Measurements from ENCODE around the gene MAP2K7.
"Not testable (repeated sequence)": the region's sequence is repeated elsewhere in the genome, so short reads cannot be mapped to it uniquely, and the experiment has no call there.

MAP2K7 gene

DNA sequence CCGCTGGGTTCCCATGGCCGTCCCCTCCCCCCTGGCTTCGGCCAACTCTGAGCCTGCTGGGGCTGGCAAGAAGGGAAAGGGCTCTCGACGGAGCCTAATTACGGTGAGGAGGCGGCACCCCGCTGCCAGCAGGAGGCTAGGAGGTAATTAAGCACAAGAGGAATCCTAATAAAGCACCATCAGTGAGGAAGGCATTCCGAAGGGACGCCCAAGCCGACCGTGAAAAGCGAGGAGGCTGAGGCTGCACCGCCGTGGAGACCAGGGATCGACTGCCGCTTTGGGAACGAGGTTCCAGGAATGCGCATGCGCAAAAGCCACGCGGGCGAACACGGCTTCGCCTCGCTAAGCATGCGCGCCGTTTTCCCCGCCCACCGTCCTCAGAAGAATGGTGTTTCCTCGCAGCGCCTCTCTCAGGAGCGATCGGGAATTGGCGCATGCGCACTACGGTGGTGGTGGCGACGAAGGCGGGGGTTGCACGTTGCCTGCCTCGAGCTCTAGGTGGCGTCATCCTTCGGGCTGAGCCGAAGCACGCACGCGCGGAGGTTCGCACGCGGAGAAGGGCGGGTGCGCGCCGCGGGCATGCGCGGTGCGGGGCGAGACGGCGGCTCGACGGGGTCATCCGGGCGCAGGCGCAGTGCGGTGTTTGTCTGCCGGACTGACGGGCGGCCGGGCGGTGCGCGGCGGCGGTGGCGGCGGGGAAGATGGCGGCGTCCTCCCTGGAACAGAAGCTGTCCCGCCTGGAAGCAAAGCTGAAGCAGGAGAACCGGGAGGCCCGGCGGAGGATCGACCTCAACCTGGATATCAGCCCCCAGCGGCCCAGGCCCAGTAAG lies at the start of gene MAP2K7:
TSS of gene MAP2K7 (plus strand) at position 634 of the 830 bp plus-strand sequence. CDS start at position 702, 68 bp downstream.
- Histone ChIP-seq H3K4me3 (peak within 1 kb of the TSS; percentile 83), H3K9me3 (no peaks in the 10 kb centered on the region), H3K4me1 (peaks cover 15% of the 10 kb centered on the region), H3K27me3 (ENCODE audit: low read depth) (no peaks in the 10 kb centered on the region), H3K36me3 (replicated peaks) (peaks cover 12% of the 10 kb centered on the region)
- in situ Hi-C loops (cut with MboI; ENCODE audit: low sequenced_read_pairs): no loop called here
- peak; percentile 98 to 100 for DNase-seq (ENCODE audit: low spot score in 2 of 2)

DNA sequence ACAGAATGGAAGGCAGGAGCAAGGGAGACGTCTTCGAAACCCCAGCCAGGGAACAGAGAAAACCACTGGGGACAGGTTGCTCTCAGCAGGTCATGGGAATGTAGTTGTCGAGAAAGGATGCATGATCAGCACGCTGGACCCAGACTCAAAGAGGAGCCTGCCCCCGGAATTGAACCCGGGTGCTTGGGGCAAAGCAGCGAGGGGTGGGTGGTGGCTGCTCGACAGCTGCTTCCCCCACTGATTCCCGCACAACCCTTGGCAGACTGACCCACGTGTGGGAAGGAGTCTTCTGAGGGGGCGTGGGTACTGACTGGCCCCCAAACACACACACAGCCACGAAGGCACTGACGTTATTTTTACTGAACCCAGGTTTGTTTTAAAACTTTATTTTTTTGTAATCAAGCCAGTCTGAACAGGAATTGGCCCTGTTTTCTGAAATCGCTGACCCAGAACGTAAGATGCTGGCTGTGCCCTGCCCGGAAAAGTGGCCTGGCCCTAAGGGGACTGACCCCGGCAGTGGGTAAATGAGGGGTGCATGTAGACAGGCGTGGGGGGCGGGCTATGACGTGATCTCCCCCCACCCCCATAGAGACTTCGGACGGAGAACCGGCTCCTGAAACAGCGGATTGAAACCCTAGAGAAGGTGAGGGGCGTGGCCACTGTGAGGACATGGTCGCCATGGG lies 48.1 kb upstream of the MAP2K7 start:
- Histone ChIP-seq H3K4me3 (no peak overlapping the region), H3K36me3 (replicated peaks) (no peaks in the 10 kb centered on the region), H3K27me3 (ENCODE audit: low read depth) (no peaks in the 10 kb centered on the region), H3K9me3 (no peaks in the 10 kb centered on the region), H3K4me1 (peaks cover 4% of the 10 kb centered on the region; the same call in 1 of the 2 replicates)
- in situ Hi-C loops (cut with MboI; ENCODE audit: low sequenced_read_pairs): no loop called here
- DNase-seq (ENCODE audit: low spot score in 2 of 2): no peak

DNA sequence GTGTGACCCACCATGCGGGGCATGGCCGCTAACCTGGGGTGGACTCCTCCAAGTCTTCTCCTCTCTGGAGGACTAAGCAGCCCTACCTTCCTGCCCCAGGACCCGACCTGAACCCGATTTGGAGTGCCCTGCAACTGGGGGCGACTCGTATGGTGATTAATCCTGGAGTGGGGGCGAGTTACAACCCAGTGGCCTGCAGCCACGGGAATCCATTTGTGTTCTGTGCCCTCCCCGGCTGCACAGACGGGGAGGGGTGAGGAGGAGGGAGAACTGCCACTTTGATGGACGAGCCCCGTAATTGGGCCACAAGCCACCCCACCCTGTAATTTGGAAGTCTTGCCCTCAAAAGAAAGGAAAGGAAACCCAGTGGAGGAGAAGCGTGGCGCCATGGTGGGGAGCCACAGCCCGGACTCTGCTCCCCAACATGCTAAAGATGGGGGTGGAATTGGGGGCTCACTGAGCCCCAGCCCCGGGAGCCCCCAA lies 47.5 kb upstream of the MAP2K7 start:
- H3K36me3 ChIP-seq (replicated peaks): no peaks in the 10 kb centered on the region
- no peak for DNase-seq (ENCODE audit: low spot score in 2 of 2)
- H3K4me1 ChIP-seq: peaks cover 4% of the 10 kb centered on the region; the same call in 1 of the 2 replicates
- no peaks in the 10 kb centered on the region for H3K27me3 ChIP-seq (ENCODE audit: low read depth)
- H3K9me3 ChIP-seq: no peaks in the 10 kb centered on the region
- in situ Hi-C loops (cut with MboI; ENCODE audit: low sequenced_read_pairs): no loop called here
- H3K4me3 ChIP-seq: no peak overlapping the region

DNA sequence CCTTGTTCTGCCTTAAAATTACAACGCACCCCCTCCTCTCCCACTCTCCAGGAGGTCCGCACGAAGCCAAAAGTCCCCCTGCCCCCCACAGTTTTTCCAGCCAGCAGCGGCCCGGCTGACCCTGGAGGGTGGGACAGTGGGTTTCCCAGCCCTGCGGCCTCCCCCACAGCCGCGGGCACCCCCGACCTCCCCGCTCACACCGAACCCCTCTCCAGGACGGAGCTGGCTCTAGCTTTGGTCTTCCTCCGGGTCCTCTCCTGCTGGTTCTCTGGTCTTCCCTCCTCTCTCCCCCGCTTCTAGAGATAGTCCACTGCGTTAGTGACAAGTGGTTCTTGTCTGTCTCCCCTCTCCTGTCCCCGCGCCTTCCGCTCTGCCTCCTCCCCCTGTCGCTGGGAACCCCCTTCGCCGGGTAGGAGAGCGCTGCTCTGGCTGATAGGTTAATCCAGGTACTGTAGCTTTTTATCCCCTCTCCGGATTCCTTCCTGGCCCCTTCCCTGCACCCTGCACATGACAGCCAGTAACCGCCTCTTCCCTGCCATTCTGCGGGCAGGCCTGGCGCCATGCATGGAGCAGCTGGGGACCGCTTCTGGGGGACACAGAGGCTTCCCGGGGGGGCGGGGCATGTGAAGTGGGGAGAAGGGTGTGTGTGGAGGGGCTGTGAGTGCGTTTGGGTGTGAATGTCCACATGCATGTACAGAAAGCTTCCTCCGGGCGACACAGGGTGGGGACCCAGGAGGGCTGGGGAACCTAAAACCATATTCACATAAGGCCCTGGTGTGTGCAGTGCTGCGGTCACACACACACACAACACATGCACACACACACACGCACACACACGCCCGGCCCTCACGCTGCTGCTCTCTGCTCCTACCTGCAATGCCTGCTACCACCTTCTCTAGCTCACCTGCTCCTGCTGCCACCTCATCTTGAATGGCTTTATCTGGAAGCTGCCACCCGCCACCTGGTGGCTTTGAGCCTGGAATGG lies 46.7 kb upstream of the MAP2K7 start:
- Histone ChIP-seq H3K36me3 (replicated peaks) (no peaks in the 10 kb centered on the region), H3K9me3 (no peaks in the 10 kb centered on the region), H3K27me3 (ENCODE audit: low read depth) (no peaks in the 10 kb centered on the region), H3K4me3 (no peak overlapping the region), H3K4me1 (peaks cover 4% of the 10 kb centered on the region; the same call in 1 of the 2 replicates)
- in situ Hi-C loops (cut with MboI; ENCODE audit: low sequenced_read_pairs): no loop called here
- DNase-seq (ENCODE audit: low spot score in 2 of 2): no peak

DNA sequence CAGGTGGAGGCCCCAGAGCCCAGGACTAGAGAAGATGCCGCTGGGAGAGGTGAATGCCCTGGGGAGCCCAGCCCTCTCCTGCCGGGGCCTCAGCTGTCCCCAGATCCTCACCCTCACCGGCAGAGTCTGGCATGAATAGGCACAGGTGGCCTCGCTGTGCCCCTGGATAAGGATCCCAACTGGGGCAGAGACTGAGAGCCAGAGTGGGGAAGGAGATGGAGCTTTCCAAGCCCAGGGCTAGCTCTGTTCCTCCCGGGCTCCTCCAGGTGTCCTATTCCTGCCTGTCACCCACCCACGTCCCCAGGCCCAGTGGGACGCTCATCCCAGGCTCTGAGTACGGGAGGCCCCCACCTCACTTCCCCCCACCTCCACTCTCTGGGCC lies 46.0 kb upstream of the MAP2K7 start:
- no peaks in the 10 kb centered on the region for H3K36me3 ChIP-seq (replicated peaks)
- H3K4me3 ChIP-seq: no peak overlapping the region
- peaks cover 4% of the 10 kb centered on the region; the same call in 1 of the 2 replicates for H3K4me1 ChIP-seq
- no peaks in the 10 kb centered on the region for H3K9me3 ChIP-seq
- no peaks in the 10 kb centered on the region for H3K27me3 ChIP-seq (ENCODE audit: low read depth)
- no peak for DNase-seq (ENCODE audit: low spot score in 2 of 2)
- in situ Hi-C loops (cut with MboI; ENCODE audit: low sequenced_read_pairs): no loop called here

DNA sequence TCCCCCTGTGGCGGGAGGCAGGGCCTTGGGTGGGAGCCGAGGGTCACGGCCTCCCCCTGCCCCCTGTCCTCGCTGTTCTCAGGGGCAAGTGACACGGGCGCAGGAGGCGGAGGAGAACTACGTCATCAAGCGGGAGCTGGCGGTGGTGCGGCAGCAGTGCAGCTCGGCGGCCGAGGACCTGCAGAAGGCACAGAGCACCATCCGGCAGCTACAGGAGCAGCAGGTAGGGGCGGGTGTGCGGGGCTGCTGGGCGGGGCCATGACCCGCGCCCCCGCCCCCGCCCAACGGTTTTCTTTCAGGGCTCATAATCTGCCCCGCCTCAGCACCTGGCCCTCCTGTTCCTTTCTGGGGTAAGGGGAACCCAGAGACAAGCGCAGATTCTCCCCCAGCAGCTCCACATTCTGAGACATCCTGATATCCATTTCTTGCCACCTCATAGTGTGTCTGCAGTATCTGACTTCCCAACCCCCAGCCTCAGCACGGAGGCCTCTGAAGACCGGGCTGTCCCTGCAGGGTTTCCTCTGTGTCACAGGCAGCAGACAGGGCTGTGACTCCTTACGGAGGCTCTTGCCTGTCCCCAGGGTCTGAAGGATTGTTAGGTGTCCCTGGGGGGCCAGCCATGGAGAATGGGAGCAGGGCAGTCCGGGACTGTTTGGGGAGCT lies 45.4 kb upstream of the MAP2K7 start:
- H3K4me3 ChIP-seq: no peak overlapping the region

DNA sequence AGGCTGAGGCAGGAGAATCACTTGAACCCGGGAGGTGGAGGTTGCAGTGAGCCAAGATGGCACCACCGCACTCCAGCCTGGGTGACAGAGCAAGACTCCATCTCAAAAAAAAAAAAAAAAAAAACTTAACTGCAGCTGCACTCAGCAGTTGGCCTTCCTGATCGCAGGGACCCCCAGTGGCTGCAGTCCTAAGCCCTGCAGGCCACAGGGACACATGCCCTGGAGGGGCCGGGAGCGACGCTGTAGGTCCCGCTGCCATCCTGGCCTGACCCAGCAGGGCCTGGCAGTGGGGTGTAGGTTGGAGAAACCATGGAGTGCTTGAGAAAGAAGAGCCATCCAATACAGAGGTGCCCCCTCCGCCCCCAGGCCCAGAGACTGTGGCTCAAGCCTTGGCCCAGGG lies 44.6 kb upstream of the MAP2K7 start:
- H3K36me3 ChIP-seq (replicated peaks); H3K4me1 ChIP-seq; DNase-seq (ENCODE audit: low spot score in 2 of 2); H3K9me3 ChIP-seq; in situ Hi-C loops (cut with MboI; ENCODE audit: low sequenced_read_pairs); H3K4me3 ChIP-seq; H3K27me3 ChIP-seq (ENCODE audit: low read depth): not testable (repeated sequence)

More for the DNA sequence above, 45.4 kb upstream of the MAP2K7 start:
- in situ Hi-C loops (cut with MboI; ENCODE audit: low sequenced_read_pairs): no loop called here
- Histone ChIP-seq H3K27me3 (ENCODE audit: low read depth) (no peaks in the 10 kb centered on the region), H3K4me1 (peaks cover 4% of the 10 kb centered on the region; the same call in 1 of the 2 replicates), H3K36me3 (replicated peaks) (no peaks in the 10 kb centered on the region), H3K9me3 (no peaks in the 10 kb centered on the region)
- no peak for DNase-seq (ENCODE audit: low spot score in 2 of 2)

DNA sequence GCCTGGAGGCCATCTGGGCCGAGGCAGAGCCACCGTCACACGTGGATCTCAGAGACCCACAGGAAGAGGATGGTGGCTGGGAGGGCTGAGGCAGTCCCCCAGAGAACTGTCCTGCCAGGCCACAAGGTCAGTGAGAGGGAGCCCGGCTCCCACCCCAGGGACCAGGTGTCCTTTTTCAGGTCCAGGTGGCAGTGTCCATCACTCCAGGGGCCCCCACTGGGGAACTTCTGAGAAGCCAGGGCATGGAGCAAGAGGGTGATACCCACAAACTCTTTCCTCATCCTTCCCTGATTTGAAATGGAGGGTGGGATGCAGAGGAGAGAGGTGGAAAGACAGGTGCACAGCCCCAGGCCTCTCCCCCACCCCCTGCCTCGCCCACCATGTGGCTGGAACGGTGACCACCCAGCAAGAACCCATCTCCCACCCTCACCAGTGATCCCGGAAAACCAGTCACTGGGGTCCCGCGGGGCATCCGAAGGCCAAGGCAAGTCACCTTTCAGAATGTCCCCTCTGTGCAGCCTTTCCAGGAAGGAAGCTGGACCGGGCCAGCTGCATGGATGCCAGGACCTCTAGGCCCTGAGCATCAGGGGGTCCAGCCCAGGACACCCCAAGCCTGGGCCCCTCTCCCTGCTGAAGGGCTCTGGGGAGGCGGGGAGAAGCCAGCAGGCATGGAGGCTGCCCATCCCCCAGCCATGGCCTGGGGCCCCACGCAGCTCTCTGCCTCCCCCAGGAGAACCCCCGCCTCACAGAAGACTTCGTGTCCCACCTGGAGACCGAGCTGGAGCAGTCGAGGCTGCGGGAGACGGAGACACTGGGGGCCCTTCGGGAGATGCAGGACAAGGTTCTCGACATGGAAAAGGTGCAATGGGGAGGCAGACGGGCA lies 43.6 kb upstream of the MAP2K7 start:
- Histone ChIP-seq H3K4me3 (no peak overlapping the region), H3K36me3 (replicated peaks) (no peaks in the 10 kb centered on the region), H3K9me3 (no peaks in the 10 kb centered on the region), H3K27me3 (ENCODE audit: low read depth) (no peaks in the 10 kb centered on the region), H3K4me1 (no peaks in the 10 kb centered on the region)
- in situ Hi-C loops (cut with MboI; ENCODE audit: low sequenced_read_pairs): no loop called here
- no peak for DNase-seq (ENCODE audit: low spot score in 2 of 2)

DNA sequence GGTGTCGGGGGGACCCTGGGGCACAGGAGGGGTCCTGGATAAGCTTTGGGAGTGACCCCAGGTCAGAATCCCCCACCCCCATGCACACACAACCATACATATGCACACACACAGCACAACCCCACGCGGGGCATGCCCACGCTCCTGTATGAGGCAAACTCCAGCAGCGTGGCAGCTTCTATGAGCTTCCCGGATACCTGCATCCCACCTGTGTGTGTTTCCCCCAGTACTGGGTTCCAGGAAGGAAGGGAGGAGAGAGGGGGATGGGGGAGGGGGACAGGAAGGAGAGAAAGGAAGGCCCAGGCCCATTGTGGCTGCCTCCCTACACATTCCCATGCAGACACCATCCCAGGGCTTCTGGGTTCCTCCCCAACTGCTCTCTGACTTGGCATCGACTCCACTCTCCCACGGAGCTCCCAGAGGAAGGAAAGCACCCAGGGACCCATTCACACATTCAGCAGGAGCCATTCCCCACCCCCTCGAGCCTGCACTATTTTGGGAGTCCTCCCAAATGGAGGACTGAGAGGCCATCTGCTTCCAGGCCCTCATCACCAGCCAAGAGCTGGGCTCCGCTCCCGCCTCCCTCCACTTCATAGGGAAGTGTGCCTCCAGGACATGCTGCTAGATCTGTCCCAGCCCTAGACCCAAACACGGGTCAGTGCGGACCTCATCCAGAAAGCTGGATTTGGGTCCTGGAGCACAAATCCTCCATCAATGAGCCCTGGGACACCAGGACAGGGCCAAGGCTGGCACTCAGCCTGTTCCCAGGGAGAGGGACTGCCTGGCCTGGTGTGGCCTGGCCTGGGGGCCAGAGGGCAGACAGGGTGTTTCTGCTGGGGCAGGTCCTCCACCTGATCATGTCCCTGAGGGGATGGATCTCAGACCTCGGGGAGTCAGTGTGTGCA lies 42.7 kb upstream of the MAP2K7 start:
- DNase-seq (ENCODE audit: low spot score in 2 of 2): no peak
- no peaks in the 10 kb centered on the region for H3K36me3 ChIP-seq (replicated peaks)
- no peaks in the 10 kb centered on the region for H3K4me1 ChIP-seq
- no peaks in the 10 kb centered on the region for H3K9me3 ChIP-seq
- no peaks in the 10 kb centered on the region for H3K27me3 ChIP-seq (ENCODE audit: low read depth)
- no peak overlapping the region for H3K4me3 ChIP-seq
- in situ Hi-C loops (cut with MboI; ENCODE audit: low sequenced_read_pairs): no loop called here

DNA sequence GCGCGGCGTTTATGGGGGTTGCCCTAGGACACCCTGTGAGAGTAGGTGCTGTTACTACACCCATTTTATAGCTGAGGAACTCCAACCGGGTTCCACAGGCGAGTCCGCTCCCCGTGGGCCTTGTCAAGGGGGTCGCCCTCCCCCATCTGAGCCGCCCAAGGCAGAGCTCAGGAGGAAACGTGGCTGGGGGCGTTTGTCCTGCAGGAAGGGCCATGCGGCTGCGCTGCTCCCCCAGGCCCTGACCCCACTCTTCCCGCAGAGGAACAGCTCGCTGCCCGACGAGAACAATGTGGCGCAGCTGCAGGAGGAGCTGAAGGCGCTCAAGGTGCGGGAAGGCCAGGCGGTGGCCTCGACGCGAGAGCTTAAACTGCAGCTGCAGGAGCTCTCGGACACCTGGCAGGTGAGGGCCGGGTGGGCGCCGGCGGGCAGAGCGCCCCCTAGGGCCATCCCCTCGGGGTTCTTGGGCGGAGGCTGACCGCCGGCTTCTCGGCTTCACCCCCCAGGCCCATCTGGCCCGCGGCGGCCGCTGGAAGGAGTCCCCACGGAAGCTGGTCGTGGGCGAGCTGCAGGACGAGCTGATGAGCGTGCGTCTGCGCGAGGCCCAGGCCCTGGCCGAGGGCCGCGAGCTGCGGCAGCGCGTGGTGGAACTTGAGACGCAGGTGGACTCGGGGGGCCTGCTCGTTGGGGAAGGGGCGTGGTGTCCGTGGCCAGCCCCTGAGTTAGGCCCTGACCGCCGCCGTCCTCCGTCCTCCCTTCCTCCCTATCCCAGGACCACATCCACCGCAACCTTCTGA lies 41.9 kb upstream of the MAP2K7 start:
- H3K4me3 ChIP-seq: no peak overlapping the region
- in situ Hi-C loops (cut with MboI; ENCODE audit: low sequenced_read_pairs): no loop called here
- H3K27me3 ChIP-seq (ENCODE audit: low read depth): no peaks in the 10 kb centered on the region
- no peak for DNase-seq (ENCODE audit: low spot score in 2 of 2)
- H3K36me3 ChIP-seq (replicated peaks): no peaks in the 10 kb centered on the region
- no peaks in the 10 kb centered on the region for H3K4me1 ChIP-seq
- no peaks in the 10 kb centered on the region for H3K9me3 ChIP-seq

DNA sequence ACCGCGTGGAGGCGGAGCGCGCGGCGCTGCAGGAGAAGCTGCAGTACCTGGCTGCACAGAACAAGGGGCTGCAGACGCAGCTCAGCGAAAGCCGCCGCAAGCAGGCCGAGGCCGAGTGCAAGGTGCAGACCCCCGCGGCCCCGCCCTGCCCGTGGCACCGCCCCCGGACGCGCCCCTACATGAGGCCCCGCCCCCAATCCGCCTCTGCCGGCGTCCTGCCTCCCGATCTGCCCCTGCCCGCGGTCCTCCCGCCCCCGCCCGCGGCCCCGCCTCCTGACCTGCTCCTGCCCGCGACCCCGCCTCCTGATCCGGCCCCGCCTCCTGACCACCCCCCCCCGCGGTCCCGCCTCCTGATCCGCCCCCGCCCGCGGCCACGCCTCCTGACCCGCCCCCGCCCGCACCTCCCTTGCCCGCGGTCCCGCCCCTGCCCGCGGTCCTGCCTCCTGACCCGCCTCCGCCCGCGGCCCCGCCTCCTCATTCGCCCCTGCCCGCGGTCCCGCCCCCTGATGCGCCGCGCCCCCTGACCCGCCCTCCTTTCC lies 41.2 kb upstream of the MAP2K7 start:
- Histone ChIP-seq H3K4me1 (no peaks in the 10 kb centered on the region), H3K36me3 (replicated peaks) (no peaks in the 10 kb centered on the region), H3K27me3 (ENCODE audit: low read depth) (no peaks in the 10 kb centered on the region), H3K4me3 (no peak overlapping the region), H3K9me3 (no peaks in the 10 kb centered on the region)
- in situ Hi-C loops (cut with MboI; ENCODE audit: low sequenced_read_pairs): no loop called here
- DNase-seq (ENCODE audit: low spot score in 2 of 2): peak in 1 of 2 experiments; percentile 59

Measured in HAP-1 (cell line).